Activated CD4-positive, alpha-beta T cell treated with anti-CD3 and anti-CD28 coated beads for 48 hours (primary cell): ENCODE measurements around the gene BLCAP.
"Not testable (repeated sequence)": the region's sequence is repeated elsewhere in the genome, so short reads cannot be mapped to it uniquely, and the experiment has no call there.

Experiments used
- DNase-seq: peaks from one replicate; pipeline ENCODE4 v3.0.0-alpha.2; 2020

Gene BLCAP

GRCh38 chr20:37477041-37477440, 50.6 kb downstream of the BLCAP start:
- no peak for DNase-seq

- no peak for DNase-seq
Measured at GRCh38 chr20:37475252-37475651, 52.4 kb downstream of the BLCAP start.

- no peak for DNase-seq
Measured at GRCh38 chr20:37474386-37474785, 53.3 kb downstream of the BLCAP start.

GRCh38 chr20:37473249-37474000, 54.3 kb downstream of the BLCAP start:
- no peak for DNase-seq

- not testable (repeated sequence) for DNase-seq
Measured at GRCh38 chr20:37472435-37472834, 55.2 kb downstream of the BLCAP start.

- no peak for DNase-seq
Measured at GRCh38 chr20:37471741-37472235, 55.9 kb downstream of the BLCAP start.

- not testable (repeated sequence) for DNase-seq
Measured at GRCh38 chr20:37470190-37470589, 57.5 kb downstream of the BLCAP start.

GRCh38 chr20:37469531-37469930, 58.1 kb downstream of the BLCAP start:
- no peak for DNase-seq

- DNase-seq = no peak
Measured at GRCh38 chr20:37468886-37469285, 58.8 kb downstream of the BLCAP start.
